CD4-positive, alpha-beta T cell treated with Interleukin-6 at 100 ng/mL for 8 hours (primary cell): Measurements from ENCODE around the gene PAGR1.
"Not testable (repeated sequence)": the region's sequence is repeated elsewhere in the genome, so short reads cannot be mapped to it uniquely, and the experiment has no call there.

Source experiments
- DNase-seq: peaks from one replicate; pipeline ENCODE4 v3.0.0-alpha.2; 2020; ENCODE audit warnings: mixed read lengths, low spot score

PAGR1 gene

DNA sequence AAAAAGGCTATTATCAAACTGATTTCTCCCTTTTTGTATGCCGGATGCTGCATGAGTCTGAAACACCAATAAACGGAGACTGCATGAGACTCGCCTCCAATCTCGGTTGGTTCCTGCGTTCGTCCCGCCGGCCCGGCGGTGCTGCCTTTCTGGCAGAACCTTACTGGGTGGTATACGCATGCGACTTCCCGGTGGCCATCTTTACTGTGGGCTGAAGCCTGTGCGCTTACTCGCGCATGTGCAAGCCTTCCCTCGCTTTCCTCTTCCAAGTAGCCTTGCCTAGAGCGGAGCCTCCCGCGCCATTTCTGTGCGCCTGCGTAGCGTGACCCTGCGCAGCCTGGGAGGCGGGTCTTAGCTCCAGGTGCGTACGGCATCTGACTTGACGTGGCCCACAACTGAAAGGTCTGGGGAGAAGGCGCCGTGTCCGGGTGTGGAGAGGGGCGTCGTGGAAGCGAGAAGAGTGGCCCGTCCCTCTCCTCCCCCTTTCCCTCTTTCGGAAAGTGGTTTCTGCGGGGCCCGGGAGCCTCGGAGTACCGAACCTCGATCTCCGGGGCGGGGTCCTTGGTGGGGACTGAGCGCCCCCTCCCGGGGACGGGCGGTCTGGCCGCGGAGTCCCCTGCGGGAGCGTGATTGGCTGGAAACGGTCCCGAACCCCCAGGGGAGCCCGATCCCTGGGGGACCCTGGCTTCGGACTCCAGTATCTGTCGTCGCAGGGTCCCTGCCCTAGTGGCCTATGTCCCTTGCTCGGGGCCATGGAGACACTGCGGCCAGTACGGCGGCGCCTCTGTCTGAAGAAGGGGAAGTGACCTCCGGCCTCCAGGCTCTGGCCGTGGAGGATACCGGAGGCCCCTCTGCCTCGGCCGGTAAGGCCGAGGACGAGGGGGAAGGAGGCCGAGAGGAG is at the start of gene PAGR1:
PAGR1 (plus strand) TSS at position 360 of the 901 bp plus-strand sequence; CDS start at position 734, 374 bp downstream.
- peak; percentile 99 for DNase-seq

DNA sequence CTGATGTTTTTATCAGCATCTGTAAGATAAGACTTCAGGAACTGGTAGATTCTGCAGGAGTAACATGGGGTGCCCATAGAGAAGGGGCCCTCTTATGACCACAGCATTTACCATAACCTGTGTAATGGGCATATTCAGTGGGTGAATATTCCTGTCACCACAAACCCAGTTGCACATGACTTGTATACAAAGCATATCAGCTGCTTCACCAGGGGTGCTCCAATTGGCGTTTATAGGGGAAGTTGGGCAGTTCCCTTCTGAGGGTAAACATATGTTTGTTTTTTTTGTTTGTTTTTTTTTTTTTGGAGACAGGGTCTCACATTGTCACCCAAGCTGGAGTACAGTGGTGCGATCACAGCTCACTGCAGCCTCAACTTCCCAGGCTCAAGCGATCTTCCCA is 49.4 kb upstream of the PAGR1 start:
- DNase-seq, result no peak

DNA sequence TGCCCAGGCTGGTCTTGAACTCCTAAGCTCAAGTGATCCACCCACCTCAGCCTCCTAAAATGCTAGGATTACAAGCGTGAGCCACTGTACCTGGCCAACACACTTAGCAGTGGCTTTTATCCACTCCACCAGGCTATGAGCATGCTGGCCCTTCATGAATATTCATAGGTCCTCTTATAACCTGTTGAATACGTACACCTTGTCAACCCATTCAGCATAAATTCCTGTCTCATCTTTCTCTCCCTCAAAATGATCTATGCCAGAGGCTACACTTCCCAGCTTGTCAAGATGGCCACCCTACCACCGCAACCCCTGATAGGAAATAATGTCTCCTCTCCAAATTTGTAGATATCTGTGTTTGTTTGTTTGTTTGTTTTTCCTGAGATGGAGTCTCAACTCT is 48.9 kb upstream of the PAGR1 start:
- DNase-seq, result no peak

DNA sequence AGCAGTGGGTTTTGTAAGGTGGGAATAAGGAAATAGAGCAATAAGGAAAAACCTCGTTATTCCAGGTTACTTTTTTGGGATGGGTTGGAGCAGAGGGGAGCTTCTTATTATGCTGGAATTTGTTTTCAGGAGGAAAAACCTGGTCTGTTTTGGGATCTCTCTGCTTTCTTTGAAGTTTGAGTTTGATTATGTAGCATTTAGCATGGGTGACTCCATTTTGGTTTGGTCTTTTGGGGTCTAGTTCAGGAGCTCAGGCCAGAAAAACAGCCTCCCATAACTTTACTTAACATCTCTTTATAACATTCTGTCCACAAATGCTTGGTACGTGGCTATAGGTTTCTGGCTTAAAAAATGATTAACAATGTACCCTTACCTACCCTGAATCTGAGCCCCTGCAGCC is 46.4 kb upstream of the PAGR1 start:
- DNase-seq, result no peak

DNA sequence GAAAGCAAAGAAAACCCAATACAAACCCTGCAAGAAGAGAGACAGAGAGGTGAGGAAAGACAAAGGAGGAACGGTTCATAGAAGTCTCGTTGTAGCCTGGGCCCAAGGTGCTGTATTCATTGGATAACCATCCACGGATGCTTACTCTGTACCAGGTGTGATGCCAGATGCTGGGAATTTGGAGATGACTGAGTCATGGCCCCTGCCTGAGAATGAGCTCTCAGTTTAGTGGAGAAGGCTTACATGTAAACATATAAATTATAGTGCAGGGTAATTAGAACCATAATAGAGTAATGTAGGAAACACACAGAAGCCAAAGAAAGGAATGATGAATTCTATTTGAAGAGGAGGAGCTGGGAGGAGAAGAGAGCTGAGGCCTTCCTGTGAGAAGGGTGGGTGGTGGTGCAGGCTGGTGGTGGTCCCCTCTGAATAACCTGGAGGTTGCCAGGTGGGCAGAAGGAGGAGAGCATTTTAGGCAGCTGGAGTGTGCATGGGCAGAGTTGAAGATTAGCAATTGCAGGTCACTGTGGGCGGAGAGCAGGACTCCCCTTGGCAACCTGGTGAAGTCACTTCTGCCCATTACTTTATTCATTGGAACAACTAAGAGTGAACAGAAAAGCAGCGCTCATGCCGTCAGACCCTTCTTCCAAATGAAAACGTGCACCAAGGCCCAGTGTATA is 45.6 kb upstream of the PAGR1 start:
- DNase-seq, result no peak

DNA sequence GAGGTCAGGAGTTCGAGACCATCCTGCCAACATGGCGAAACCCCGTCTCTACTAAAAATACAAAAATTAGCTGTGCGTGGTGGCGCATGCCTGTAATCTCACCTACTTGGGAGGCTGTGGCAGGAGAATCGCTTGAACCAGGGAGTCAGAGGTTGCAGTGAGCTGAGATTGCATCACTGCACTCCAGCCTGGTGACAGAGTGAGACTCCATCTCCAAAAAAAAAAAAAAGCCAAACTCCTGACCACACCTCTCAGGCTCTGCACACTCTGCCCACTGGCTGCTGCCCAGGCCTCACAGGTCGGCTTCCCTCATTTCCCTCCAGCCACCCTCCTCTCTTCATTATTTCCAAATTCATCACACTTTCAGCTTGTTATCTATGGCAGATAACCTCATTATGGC is 43.6 kb upstream of the PAGR1 start:
- DNase-seq, result not testable (repeated sequence)

DNA sequence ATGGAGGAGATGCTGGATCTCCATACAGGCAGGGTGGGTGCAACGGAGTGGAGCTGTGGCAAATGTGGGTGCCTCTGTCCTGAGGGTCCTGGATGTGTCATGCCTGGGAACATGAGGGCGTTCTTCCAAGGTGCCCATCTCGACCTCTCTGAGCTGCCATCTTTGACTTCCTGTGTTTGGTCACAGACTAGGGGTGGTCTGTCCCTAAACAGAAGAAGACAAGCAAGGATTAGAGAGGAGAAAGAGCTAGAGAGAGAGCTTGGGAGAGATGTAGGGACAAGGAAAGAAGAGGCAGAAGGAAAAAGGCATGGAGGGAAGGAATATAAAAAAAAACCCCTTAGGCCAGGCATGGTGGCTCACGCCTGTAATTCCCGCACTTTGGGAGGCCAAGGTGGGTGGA is 41.2 kb upstream of the PAGR1 start:
- no peak for DNase-seq

DNA sequence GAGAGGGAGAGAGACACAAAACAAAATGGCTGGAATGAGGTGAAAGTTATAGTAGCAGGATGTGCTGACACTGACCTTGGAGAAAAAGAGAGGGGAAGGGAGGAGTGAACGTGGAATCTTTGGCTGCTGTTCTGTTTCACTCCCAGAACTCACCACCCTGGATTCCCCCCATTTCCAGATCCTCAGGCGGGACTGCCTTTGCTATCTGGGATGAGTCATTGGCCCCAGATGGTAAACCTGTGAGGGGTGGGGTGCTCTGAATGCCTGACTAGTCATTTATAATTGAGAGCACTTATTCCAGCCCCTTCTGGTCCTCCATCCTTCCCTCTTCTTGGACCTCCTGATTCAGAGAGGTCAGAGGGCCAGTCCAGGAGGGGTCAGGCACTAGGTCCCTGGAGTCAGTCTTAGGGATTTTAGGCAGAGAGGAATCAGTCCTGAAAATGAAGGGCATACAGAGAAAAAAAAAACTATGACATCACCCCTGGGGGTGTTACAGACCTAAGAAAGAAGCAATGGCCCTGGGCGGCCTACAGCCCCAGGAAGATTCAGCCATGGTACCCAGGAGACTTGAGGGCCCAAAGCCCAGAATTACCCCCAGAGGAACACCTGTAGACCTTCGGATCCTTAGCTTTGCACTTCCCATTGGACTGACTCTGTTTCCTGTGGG is 40.1 kb upstream of the PAGR1 start:
- no peak for DNase-seq

DNA sequence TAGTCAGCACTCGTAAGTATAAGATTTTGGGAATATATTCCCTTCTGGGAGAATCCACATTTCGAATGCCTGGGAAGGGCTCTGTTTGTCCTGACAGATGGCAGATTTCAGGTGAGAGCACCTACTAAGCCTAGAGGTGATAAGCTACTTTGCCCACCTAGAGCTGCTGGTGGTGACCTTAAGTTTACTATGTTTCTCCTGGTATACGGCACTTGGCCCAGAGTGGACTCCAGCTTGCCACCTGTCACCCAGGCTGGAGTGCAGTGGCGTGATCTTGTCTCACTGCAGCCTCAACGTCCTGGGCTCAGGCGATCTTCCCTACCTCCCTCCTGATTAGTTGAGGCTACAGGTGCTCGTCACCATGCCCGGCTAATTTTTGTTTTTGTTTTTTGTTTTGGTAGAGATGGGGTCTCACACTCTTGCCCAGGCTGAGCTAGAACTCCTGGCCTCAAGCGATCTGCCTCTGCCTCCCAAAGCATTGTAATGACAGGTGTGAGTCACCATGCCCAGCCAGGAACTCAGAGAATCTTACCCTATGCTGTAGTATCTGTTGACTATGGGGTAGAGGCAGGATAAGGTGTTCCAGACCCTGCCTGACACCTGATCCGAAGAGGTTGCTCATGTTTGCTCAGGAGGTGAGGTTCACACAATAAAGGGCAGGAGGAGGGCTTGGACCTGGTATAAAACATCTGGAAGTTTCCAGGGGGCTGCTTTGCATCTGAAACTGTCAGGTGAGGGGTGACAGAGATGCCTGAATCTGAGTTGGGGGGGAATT is 38.2 kb upstream of the PAGR1 start, which contains the start of gene ZG16:
ZG16 (plus strand) TSS at position 681 of the 775 bp plus-strand sequence. CDS start 1,011 bp downstream, outside the sequence.
- DNase-seq, result no peak

DNA sequence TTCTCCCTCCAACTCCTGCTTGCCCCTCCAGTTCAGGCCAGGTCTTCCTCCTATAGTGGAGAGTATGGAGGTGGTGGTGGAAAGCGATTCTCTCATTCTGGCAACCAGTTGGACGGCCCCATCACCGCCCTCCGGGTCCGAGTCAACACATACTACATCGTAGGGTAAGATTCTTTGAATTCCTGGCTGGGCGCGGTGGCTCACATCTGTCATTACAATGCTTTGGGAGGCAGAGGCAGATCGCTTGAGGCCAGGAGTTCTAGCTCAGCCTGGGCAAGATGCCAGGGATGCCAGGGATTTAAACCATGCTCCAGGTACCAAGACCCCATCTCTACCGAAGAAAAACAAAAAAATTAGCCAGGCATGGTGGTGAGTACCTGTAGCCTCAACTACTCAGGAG is 36.5 kb upstream of the PAGR1 start:
- no peak for DNase-seq

DNA sequence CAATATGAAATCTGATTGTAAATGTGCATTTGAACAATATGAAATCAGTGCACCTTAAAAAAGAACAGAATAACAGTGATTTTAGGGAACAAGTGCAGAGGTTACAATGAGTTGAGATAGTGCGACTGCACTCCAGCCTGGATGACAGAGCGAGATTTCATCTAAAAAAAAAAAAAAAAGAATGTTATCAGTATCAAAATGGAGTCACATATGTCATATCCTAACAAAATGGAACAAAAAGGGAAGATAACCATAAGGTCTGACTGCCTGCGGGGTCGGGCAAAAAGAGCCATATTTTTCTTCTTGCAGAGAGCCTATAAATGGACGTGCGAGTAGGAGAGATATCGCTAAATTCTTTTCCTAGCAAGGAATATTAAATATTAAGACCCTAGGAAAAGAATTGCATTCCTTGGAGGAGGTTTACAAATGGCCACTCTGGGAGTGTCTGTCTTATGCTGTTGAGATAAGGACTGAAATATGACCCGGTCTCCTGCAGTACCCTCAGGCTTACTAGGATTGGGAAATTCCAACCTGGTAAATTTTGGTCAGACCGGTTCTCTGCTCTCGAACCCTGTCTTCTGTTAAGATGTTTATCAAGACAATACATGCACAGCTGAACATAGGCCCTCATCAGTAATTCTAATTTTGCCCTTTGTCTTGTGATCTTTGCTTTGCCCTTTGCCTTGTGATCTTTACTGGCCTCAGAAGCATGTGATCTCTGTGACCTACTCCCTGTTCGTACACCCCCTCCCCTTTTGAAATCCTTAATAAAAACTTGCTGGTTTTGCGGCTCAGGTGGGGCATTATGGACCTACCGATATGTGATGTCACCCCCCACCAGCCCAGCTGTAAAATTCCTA is 32.6 kb upstream of the PAGR1 start:
- DNase-seq, result not testable (repeated sequence)

DNA sequence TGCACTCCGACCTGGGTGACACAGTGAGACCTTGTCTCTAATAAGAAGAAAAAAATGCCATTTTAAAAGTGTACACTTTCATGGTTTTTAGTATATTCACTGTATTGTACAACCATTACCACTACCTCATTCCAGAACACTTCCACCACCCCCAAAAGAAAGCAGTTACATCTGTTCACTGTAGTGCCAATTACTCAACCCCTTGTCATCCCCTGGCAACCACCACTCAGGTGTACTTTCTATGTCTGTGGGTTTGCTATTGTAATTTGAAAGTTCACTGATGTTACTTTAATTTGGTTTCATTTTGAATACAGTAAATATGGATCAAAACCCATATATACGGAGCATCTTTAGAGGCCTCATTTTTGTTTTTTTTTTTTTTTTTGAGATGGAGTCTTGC is 31.8 kb upstream of the PAGR1 start:
- DNase-seq, result no peak

DNA sequence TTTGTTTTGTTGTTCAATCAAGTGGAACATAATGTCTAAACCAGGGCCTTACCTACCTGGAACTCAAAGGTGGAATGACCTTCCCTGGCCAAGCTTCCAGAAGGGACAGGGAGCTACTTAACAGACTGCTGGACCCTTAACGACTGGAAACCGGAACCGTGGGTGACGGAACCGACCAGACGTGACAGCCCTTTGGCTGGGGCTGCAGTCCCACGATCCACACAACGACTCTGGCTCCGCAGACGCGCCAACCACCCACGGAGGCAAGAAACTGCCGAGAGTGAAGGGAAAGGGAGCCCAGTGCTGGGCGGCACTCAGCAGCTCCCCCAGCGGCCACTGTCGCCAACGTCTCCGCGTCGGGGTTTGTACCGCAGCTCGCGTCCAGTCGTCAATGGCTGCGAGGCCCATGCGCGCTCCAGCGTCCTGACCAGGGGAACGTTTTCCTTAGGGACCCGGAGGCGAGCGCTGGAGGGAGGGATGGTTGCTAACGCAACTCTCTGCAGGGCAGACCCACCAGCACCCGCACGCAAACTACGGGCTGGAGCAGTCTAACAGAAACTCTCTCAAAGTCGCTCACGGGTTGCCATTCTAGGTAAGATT is 31.0 kb upstream of the PAGR1 start:
- peak; percentile 78 for DNase-seq

DNA sequence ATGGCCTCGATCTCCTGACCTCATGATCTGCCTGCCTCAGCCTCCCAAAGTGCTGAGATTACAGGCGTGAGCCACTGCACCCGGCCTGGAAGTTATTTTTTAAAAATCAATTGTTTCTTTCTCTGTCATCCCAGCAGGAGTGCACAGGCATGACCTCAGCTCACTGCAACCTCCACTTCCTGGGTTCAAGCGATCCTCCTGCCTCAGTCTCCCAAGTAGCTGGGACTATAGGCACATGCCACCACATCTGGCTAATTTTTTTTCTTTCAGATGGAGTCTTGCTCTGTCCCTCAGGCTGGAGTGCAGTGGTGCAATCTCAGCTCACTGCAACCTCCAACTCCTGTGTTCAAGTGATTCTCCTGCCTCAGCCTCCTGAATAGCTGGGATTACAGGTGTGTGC is 28.8 kb upstream of the PAGR1 start:
- DNase-seq, result not testable (repeated sequence)

DNA sequence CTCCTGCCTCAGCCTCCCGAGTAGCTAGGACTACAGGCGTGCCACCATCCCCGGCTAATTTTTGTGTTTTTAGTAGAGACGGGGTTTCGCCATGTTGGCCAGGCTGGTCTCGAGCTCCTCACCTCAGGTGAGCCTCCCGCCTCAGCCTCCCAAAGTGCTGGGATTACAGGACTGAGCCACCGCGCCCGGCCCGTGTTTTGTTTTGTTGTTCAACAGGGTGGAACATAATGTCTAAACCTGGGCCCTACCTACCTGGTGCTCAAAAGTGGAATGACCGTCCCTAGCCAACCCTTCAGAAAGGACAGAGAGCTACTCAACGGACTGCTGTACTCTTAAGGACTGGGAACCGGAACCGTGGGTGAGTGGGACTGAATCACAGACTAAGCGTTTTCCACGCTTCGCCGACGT is 26.2 kb upstream of the PAGR1 start:
- no peak for DNase-seq

DNA sequence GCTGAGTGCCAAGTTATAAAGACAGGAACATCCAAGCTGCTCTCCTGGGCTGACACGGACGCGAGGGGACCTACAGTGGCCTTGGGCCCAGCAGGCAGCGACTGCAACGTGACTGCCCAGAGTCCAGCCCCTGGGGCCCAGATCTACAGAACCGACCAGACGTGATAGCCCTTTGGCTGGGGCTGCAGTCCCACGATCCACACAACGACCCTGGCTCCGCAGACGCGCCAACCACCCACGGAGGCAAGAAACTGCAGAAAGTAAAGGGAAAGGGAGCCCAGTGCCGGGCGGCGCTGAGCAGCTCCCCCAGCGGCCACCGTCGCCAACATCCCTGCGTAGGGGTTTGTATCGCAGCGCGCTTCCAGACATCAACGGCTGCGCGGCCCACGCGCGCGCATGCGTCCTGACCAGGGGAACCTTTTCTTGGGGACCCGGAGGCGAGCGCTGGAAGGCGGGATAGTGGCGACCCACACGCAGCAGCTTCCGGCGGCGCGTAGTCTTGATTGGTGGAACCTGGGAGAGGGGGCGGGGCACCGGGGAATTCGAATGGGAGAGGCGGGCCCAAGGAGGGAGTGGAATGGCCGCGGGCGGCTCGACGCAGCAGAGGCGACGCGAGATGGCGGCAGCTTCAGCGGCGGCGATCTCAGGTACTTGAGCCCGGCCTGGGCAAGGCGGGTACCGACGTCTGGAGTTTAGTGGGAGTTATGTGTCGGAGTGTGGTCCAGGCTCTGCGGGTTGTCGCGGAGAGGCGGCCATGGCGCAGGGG is 25.6 kb upstream of the PAGR1 start, which contains the start of gene KIF22:
KIF22 (plus strand) TSS at position 569 of the 766 bp plus-strand sequence; CDS start at position 578, 9 bp downstream.
- DNase-seq, result peak; percentile 100

DNA sequence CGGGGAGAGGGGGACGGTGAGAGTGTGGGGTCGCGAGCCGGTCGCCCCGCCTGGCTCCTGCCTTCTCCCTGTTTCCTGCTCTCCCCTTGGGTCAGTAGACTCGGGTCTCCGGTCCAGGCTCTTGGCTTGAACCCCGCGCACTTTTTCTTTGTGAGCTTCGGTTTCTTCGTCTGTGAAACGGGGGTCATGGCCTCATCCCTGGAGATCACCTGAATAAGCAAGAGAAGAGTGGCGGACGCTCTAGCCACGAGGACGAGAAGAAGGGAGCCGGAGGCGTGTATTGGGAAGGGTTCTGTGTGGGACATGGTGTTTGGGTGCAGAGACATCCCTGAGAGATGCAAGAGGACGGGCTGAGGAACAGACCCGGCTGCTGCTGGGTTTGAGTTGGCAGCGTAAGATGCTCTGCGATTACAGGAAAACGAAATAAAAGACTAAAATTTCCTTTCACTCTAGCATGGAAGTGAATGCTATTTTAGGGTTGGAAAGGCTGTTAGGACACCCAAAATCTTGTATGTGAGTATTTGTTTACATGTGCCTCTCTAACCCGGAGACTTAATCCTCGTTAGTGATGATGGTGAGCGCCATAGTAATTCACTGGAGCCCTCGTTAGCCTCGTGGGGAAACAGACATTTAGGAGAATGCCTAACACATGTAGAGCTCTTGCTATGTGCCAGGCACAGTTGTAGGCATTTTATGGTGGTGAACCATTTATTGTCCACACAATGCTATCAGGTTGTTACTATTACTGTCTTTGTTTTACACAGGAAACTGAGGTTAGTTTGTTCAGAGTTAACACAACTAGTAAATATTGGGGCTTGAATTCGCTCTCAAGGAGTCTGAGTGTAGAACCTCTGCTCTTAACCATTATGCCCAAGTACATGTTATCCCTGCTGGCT is 24.8 kb upstream of the PAGR1 start:
- DNase-seq, result no peak
